ENCODE measurements around the gene KREMEN1. TPM values are rescaled to one million over a fixed set of nuclear protein-coding genes. Genes with fewer than 3 reads are reported as not detected.

The KREMEN1 gene
- under 1 TPM; 0.09 to 0.47 TPM for total RNA-seq

GRCh38 chr22:29072979-29073617 is at the start of gene KREMEN1:
Gene KREMEN1 (plus strand): TSS chr22:29073035. CDS start chr22:29073131, 96 bp downstream.
- peak; percentile 8 for ATAC-seq
- no peak for DNase-seq
- Mint-ChIP-seq H3K4me1 (peaks cover 13% of the 10 kb centered on the region), H3K36me3 (no peaks in the 10 kb centered on the region), H3K9me3 (ENCODE audit: low read depth) (no peaks in the 10 kb centered on the region), H3K4me3 (peak within 1 kb of the TSS; percentile 58), H3K27me3 (peaks cover 74% of the 10 kb centered on the region), H3K27ac (no peak within 1 kb of the TSS)
- CTCF ChIA-PET, result interaction anchor here (0.8 to 1.5 kb wide), 2 partner anchors 34 to 172 kb away, joined by 3 read pairs; no protein-coding TSS in a partner anchor

GRCh38 chr22:29023172-29023796 is 49.6 kb upstream of the KREMEN1 start:
- H3K4me1 Mint-ChIP-seq, result no peaks in the 10 kb centered on the region
- H3K4me3 Mint-ChIP-seq, result no peak overlapping the region
- DNase-seq, result no peak
- CTCF ChIA-PET, result interaction anchor here (1.5 kb wide), 1 partner anchor 18 kb away, joined by 3 read pairs; no protein-coding TSS in a partner anchor
- no peaks in the 10 kb centered on the region for H3K36me3 Mint-ChIP-seq
- no peak overlapping the region for H3K27ac Mint-ChIP-seq
- no peak for ATAC-seq
- H3K27me3 Mint-ChIP-seq, result peaks cover 56% of the 10 kb centered on the region
- H3K9me3 Mint-ChIP-seq (ENCODE audit: low read depth), result peaks cover 2% of the 10 kb centered on the region

GRCh38 chr22:29026579-29026978 is 46.3 kb upstream of the KREMEN1 start:
- DNase-seq, result no peak
- no peak for ATAC-seq
- H3K9me3 Mint-ChIP-seq (ENCODE audit: low read depth), result no peaks in the 10 kb centered on the region
- CTCF ChIA-PET, result interaction anchor here (0.5 to 1.7 kb wide), 4 partner anchors 8 to 426 kb away, joined by 3 to 4 read pairs (median 4); no protein-coding TSS in a partner anchor
- no peaks in the 10 kb centered on the region for H3K36me3 Mint-ChIP-seq
- H3K4me3 Mint-ChIP-seq, result no peak overlapping the region
- H3K4me1 Mint-ChIP-seq, result peaks cover 10% of the 10 kb centered on the region
- peaks cover 77% of the 10 kb centered on the region for H3K27me3 Mint-ChIP-seq
- H3K27ac Mint-ChIP-seq, result no peak overlapping the region

- Mint-ChIP-seq H3K27ac (no peak overlapping the region), H3K27me3 (peaks cover 80% of the 10 kb centered on the region), H3K4me1 (peaks cover 10% of the 10 kb centered on the region), H3K4me3 (no peak overlapping the region), H3K36me3 (no peaks in the 10 kb centered on the region), H3K9me3 (ENCODE audit: low read depth) (no peaks in the 10 kb centered on the region)
- no peak for DNase-seq
- no peak for ATAC-seq
- CTCF ChIA-PET, result interaction anchor here (1.6 to 1.7 kb wide), 2 partner anchors 12 to 428 kb away, joined by 4 to 5 read pairs; no protein-coding TSS in a partner anchor
Measured at GRCh38 chr22:29028468-29028867, 44.4 kb upstream of the KREMEN1 start.

- no peak for ATAC-seq
- no peak overlapping the region for H3K27ac Mint-ChIP-seq
Measured at GRCh38 chr22:29029202-29030000, 43.4 kb upstream of the KREMEN1 start.

GRCh38 chr22:29030016-29030617 is 42.7 kb upstream of the KREMEN1 start:
- no peak for DNase-seq
- no peaks in the 10 kb centered on the region for H3K36me3 Mint-ChIP-seq
- CTCF ChIA-PET, result interaction anchor here (1.6 to 2.1 kb wide), 2 partner anchors 10 to 175 kb away, joined by 5 to 6 read pairs; no protein-coding TSS in a partner anchor
- ATAC-seq, result no peak
- H3K27ac Mint-ChIP-seq, result no peak overlapping the region
- H3K9me3 Mint-ChIP-seq (ENCODE audit: low read depth), result no peaks in the 10 kb centered on the region
- peaks cover 10% of the 10 kb centered on the region for H3K4me1 Mint-ChIP-seq
- peaks cover 77% of the 10 kb centered on the region for H3K27me3 Mint-ChIP-seq
- H3K4me3 Mint-ChIP-seq, result no peak overlapping the region

More at GRCh38 chr22:29029202-29030000, 43.4 kb upstream of the KREMEN1 start:
- CTCF ChIA-PET, result interaction anchor here (1.6 kb wide), 1 partner anchor 11 kb away, joined by 5 read pairs; no protein-coding TSS in a partner anchor
- Mint-ChIP-seq H3K9me3 (ENCODE audit: low read depth) (no peaks in the 10 kb centered on the region), H3K27me3 (peaks cover 77% of the 10 kb centered on the region), H3K4me3 (no peak overlapping the region), H3K36me3 (no peaks in the 10 kb centered on the region), H3K4me1 (peaks cover 10% of the 10 kb centered on the region)
- DNase-seq, result no peak

GRCh38 chr22:29030618-29031226 is 42.1 kb upstream of the KREMEN1 start:
- CTCF ChIA-PET, result interaction anchor here (1.7 to 2.1 kb wide), 2 partner anchors 10 to 175 kb away, joined by 6 to 12 read pairs; no protein-coding TSS in a partner anchor
- H3K27ac Mint-ChIP-seq, result no peak overlapping the region
- H3K9me3 Mint-ChIP-seq (ENCODE audit: low read depth), result no peaks in the 10 kb centered on the region
- H3K27me3 Mint-ChIP-seq, result peaks cover 77% of the 10 kb centered on the region
- H3K4me1 Mint-ChIP-seq, result peaks cover 10% of the 10 kb centered on the region
- no peak overlapping the region for H3K4me3 Mint-ChIP-seq
- no peaks in the 10 kb centered on the region for H3K36me3 Mint-ChIP-seq
- ATAC-seq (no peak), DNase-seq (no peak)

GRCh38 chr22:29031227-29032011 is 41.4 kb upstream of the KREMEN1 start:
- Mint-ChIP-seq H3K27ac (no peak overlapping the region), H3K27me3 (peaks cover 77% of the 10 kb centered on the region), H3K4me1 (peaks cover 10% of the 10 kb centered on the region), H3K9me3 (ENCODE audit: low read depth) (no peaks in the 10 kb centered on the region), H3K4me3 (no peak overlapping the region), H3K36me3 (no peaks in the 10 kb centered on the region)
- ATAC-seq (no peak), DNase-seq (no peak)
- CTCF ChIA-PET, result interaction anchor here (1.7 to 2.1 kb wide), 2 partner anchors 9 to 176 kb away, joined by 6 to 12 read pairs; no protein-coding TSS in a partner anchor

GRCh38 chr22:29032014-29032475 is 40.8 kb upstream of the KREMEN1 start:
- peaks cover 72% of the 10 kb centered on the region for H3K27me3 Mint-ChIP-seq
- CTCF ChIA-PET, result interaction anchor here (1.7 to 2.1 kb wide), 2 partner anchors 8 to 177 kb away, joined by 6 to 12 read pairs; no protein-coding TSS in a partner anchor
- H3K4me3 Mint-ChIP-seq, result no peak overlapping the region
- H3K36me3 Mint-ChIP-seq, result no peaks in the 10 kb centered on the region
- ATAC-seq, result no peak
- DNase-seq, result no peak
- H3K27ac Mint-ChIP-seq, result no peak overlapping the region
- peaks cover 10% of the 10 kb centered on the region for H3K4me1 Mint-ChIP-seq
- H3K9me3 Mint-ChIP-seq (ENCODE audit: low read depth), result no peaks in the 10 kb centered on the region

GRCh38 chr22:29032584-29032983 is 40.3 kb upstream of the KREMEN1 start:
- ATAC-seq, result no peak
- CTCF ChIA-PET, result interaction anchor here (2.1 kb wide), 1 partner anchor 177 kb away, joined by 6 read pairs; no protein-coding TSS in a partner anchor
- no peak overlapping the region for H3K27ac Mint-ChIP-seq
- no peaks in the 10 kb centered on the region for H3K9me3 Mint-ChIP-seq (ENCODE audit: low read depth)
- no peaks in the 10 kb centered on the region for H3K36me3 Mint-ChIP-seq
- H3K4me1 Mint-ChIP-seq, result peaks cover 10% of the 10 kb centered on the region
- DNase-seq, result no peak
- H3K4me3 Mint-ChIP-seq, result no peak overlapping the region
- peaks cover 70% of the 10 kb centered on the region for H3K27me3 Mint-ChIP-seq

- Mint-ChIP-seq H3K27me3 (peaks cover 46% of the 10 kb centered on the region), H3K36me3 (no peaks in the 10 kb centered on the region), H3K4me1 (no peaks in the 10 kb centered on the region), H3K4me3 (no peak overlapping the region), H3K9me3 (ENCODE audit: low read depth) (no peaks in the 10 kb centered on the region), H3K27ac (no peak overlapping the region)
- no peak for DNase-seq
- no peak for ATAC-seq
- CTCF ChIA-PET, result interaction anchor here (1.6 kb wide), 1 partner anchor 208 kb away, joined by 7 read pairs; no protein-coding TSS in a partner anchor
Measured at GRCh38 chr22:29037340-29037932, 35.4 kb upstream of the KREMEN1 start.
